Glutamatergic neuron (in vitro differentiated cells): ENCODE measurements around the gene AGBL4. TPM values are rescaled to one million over a fixed set of nuclear protein-coding genes. Genes with fewer than 3 reads are reported as not detected.

ENCODE experiments used
- DNase-seq: peaks from one replicate; pipeline ENCODE4 v3.0.0; 2022
- H3K27ac Mint-ChIP-seq: one replicate; pipeline ENCODE4 v1.8.0; 2020; ENCODE audit warnings: mild to moderate bottlenecking, mixed read lengths, inconsistent platforms; ENCODE audit not compliant: unreplicated experiment
- H3K27me3 Mint-ChIP-seq: one replicate; pipeline ENCODE4 v1.8.0; 2020; ENCODE audit warnings: mild to moderate bottlenecking, moderate library complexity, mixed read lengths, inconsistent platforms; ENCODE audit not compliant: unreplicated experiment
- H3K36me3 Mint-ChIP-seq: one replicate; pipeline ENCODE4 v1.8.0; 2020; ENCODE audit warnings: mild to moderate bottlenecking, mixed read lengths, inconsistent platforms; ENCODE audit not compliant: unreplicated experiment
- H3K4me1 Mint-ChIP-seq: one replicate; pipeline ENCODE4 v1.8.0; 2020; ENCODE audit warnings: mild to moderate bottlenecking, low read depth, mixed read lengths, inconsistent platforms; ENCODE audit not compliant: unreplicated experiment
- H3K4me3 Mint-ChIP-seq: one replicate; pipeline ENCODE4 v1.8.0; 2020; ENCODE audit warnings: mild to moderate bottlenecking, mixed read lengths, inconsistent platforms; ENCODE audit not compliant: unreplicated experiment
- H3K9me3 Mint-ChIP-seq: one replicate; pipeline ENCODE4 v1.8.0; 2020; ENCODE audit warnings: mild to moderate bottlenecking, moderate library complexity, mixed read lengths, inconsistent platforms; ENCODE audit not compliant: unreplicated experiment
- total RNA-seq: library from RNA; stranded (reverse); fragmentation: NEBNext Ultra II Directional; extraction: Animal tissue kit (Norgen Biotek cat#: 25700); gene quantifications from one replicate; pipeline ENCODE4 v1.2.1, GENCODE V29; 2021; ENCODE audit not compliant: unreplicated experiment
- TF ChIP-seq, protein P1 (sequence below): fragments of 200-600 bp; sonication (generic); IDR thresholded peaks from one replicate; pipeline ENCODE4 v1.5.0; 2021; ENCODE audit not compliant: partially characterized antibody, unreplicated experiment

Gene AGBL4
- total RNA-seq, 1 donor from 2014 or later = 3.5 TPM

GRCh38 chr1:48848035-48848434 is 1175.7 kb downstream of the AGBL4 start:
- Mint-ChIP-seq H3K36me3 (no peaks in the 10 kb centered on the region), H3K4me3 (no peak overlapping the region), H3K27ac (no peak overlapping the region), H3K4me1 (no peaks in the 10 kb centered on the region), H3K9me3 (no peaks in the 10 kb centered on the region), H3K27me3 (no peaks in the 10 kb centered on the region)
- DNase-seq = no peak
- TF ChIP-seq, protein P1, sequence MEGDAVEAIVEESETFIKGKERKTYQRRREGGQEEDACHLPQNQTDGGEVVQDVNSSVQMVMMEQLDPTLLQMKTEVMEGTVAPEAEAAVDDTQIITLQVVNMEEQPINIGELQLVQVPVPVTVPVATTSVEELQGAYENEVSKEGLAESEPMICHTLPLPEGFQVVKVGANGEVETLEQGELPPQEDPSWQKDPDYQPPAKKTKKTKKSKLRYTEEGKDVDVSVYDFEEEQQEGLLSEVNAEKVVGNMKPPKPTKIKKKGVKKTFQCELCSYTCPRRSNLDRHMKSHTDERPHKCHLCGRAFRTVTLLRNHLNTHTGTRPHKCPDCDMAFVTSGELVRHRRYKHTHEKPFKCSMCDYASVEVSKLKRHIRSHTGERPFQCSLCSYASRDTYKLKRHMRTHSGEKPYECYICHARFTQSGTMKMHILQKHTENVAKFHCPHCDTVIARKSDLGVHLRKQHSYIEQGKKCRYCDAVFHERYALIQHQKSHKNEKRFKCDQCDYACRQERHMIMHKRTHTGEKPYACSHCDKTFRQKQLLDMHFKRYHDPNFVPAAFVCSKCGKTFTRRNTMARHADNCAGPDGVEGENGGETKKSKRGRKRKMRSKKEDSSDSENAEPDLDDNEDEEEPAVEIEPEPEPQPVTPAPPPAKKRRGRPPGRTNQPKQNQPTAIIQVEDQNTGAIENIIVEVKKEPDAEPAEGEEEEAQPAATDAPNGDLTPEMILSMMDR = no peak

GRCh38 chr1:48846441-48846840 is 1177.3 kb downstream of the AGBL4 start:
- Mint-ChIP-seq H3K4me3 (no peak overlapping the region), H3K27ac (no peak overlapping the region), H3K9me3 (no peaks in the 10 kb centered on the region), H3K36me3 (no peaks in the 10 kb centered on the region), H3K27me3 (no peaks in the 10 kb centered on the region), H3K4me1 (no peaks in the 10 kb centered on the region)
- no peak for DNase-seq
- TF ChIP-seq, protein P1 = no peak

GRCh38 chr1:48844187-48844586 is 1179.6 kb downstream of the AGBL4 start:
- Mint-ChIP-seq H3K27ac (no peak overlapping the region), H3K4me1 (no peaks in the 10 kb centered on the region), H3K9me3 (no peaks in the 10 kb centered on the region), H3K4me3 (no peak overlapping the region), H3K36me3 (no peaks in the 10 kb centered on the region), H3K27me3 (no peaks in the 10 kb centered on the region)
- DNase-seq = no peak
- TF ChIP-seq, protein P1 = no peak

GRCh38 chr1:48841966-48842365 is 1181.8 kb downstream of the AGBL4 start:
- H3K4me3 Mint-ChIP-seq = no peak overlapping the region
- no peaks in the 10 kb centered on the region for H3K27me3 Mint-ChIP-seq
- no peaks in the 10 kb centered on the region for H3K36me3 Mint-ChIP-seq
- no peak for DNase-seq
- no peaks in the 10 kb centered on the region for H3K9me3 Mint-ChIP-seq
- TF ChIP-seq, protein P1 = no peak
- no peaks in the 10 kb centered on the region for H3K4me1 Mint-ChIP-seq
- no peak overlapping the region for H3K27ac Mint-ChIP-seq

DNA sequence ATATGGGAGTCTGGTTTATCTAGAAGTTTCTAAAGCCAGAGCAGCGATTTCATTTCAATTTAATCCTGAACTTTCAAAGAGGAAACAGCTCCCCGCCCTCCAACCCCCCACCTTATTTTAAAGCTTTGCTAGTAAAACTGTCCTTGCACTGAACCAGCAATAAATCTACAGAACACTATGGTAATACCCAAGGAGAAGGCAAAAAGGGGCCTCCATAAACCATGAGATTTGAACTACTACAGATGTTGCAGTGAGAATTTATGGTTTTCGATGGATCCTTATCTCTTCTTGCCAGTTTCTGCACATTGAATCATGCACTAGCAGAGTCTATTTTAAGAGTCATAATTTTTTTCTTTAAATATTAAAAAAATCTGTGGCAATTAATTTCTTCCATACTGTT is 1182.3 kb downstream of the AGBL4 start:
- Mint-ChIP-seq H3K36me3 (no peaks in the 10 kb centered on the region), H3K4me1 (no peaks in the 10 kb centered on the region), H3K27ac (no peak overlapping the region), H3K9me3 (no peaks in the 10 kb centered on the region), H3K27me3 (no peaks in the 10 kb centered on the region), H3K4me3 (no peak overlapping the region)
- DNase-seq = no peak
- TF ChIP-seq, protein P1 = no peak
